HG02759 (cell line): ENCODE results near the gene DHRS7C.

Source experiments
- ATAC-seq: cut with Tn5 transposase; IDR thresholded peaks from one replicate; pipeline ENCODE4 v1.9.1; 2021; ENCODE audit warnings: mild to moderate bottlenecking, moderate library complexity; ENCODE audit not compliant: unreplicated experiment

The DHRS7C gene

DNA sequence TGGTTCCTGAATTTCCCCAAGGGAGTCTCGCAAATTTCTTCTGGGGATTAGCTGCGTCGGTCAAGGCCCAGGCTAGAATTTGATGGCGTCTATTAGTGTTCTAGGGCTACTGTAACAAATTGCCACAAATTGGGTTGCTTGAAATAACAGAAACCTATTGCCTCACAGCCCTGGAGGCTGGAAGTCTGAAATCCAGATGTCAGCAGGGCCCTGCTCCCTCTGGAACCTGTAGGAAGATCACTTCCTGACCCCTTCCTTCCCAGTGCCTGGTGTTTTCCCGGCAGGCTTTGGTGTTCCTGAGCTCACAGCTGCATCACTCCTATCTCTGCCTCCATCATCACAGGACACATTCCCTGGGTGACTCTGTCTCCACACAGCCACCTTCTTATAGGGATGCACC, 24.4 kb downstream of the DHRS7C start:
- no peak for ATAC-seq

DNA sequence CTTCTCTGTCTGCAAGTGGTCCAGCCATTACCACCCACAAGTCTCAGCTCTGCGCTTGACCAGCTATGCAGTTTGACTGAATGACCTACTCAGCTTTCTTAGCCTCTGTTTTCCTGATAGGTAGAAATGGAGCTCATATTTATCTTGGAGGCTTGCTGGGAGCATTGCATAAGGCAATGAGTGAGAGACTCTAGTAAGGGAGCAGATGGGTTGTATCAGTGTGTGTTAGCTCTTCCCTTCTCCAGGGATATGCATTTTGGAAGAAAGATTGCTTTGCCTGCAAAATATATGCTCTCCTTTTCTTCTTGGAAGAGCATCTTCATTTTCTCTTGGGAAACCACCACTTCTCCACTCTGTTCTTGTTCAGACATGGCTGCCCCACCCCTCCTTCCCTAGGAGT, 26.1 kb downstream of the DHRS7C start:
- no peak for ATAC-seq

DNA sequence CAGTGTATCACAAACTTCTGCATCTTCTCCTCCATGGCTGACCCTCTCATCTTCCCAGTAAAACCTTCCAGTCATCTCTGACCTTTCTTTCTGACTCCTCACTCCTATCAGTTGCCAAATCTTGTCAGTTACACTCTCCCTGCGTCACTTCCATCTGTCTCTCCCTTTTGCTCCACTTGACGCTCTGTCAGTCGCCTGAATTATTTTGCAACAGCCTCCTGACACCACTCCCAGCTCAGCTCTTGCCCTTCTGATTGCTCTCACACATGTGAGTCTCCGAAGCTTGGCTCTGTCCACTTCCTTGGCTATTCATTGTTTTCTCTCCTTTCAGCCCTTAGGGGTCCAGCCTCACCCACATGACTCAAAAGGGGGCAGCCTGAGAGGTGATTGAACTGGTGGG, 27.7 kb downstream of the DHRS7C start:
- ATAC-seq = no peak

DNA sequence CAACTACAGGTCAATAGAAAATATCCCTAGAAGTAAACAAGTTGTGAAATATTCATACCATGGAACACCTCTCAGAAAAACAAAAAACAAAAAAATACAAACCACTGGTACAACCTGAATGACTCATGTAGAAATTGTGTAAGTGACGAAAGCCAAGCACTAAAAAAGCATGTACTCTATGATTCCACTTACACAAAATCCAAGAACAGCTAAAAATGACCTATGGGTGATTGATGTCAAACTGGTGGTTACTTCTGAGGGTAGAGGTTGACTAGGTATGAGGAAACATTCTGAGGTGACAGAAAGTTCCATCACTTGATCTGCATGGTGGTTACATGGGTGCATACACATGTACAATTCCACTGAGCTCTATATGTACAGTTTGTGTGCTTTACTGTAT, 31.1 kb downstream of the DHRS7C start:
- ATAC-seq = no peak

DNA sequence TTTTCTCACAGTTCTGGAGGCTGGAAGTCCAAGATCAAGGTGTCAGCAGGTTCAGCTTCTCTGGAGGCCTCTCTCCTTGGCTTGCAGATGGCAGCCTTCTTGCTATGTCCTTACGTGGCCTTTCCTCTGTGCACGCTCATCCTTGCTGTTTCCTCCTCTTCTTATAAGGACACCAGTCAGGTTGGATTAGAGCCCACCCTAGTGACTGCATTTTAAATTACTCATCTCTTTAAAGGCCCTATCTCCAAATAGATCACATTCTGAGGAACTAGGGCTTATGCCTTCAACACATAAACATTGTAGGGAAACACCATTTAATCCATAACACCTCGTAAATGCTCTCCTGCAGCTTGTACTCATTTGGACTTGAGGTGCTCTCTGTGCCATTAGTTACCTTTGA, 36.3 kb downstream of the DHRS7C start:
- no peak for ATAC-seq

DNA sequence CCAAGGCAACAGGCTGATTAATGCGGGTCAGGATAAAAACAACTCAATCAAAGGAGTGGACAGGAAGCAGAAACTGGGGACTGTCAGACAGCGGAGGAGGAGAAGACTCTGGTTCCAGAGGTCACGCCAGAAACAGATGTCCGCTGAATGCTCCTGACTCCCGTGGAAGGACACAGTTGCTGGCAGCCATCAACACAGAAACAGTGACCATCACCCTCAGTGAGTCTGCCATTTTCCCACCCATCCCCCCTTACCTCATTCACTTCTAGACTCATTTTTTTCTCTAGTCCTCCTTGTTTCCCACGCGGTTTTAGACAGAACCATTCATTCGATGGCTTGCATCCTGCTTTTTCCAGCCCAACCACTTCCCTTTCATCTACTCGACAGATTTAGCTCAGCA, 40.9 kb downstream of the DHRS7C start:
- ATAC-seq = no peak

DNA sequence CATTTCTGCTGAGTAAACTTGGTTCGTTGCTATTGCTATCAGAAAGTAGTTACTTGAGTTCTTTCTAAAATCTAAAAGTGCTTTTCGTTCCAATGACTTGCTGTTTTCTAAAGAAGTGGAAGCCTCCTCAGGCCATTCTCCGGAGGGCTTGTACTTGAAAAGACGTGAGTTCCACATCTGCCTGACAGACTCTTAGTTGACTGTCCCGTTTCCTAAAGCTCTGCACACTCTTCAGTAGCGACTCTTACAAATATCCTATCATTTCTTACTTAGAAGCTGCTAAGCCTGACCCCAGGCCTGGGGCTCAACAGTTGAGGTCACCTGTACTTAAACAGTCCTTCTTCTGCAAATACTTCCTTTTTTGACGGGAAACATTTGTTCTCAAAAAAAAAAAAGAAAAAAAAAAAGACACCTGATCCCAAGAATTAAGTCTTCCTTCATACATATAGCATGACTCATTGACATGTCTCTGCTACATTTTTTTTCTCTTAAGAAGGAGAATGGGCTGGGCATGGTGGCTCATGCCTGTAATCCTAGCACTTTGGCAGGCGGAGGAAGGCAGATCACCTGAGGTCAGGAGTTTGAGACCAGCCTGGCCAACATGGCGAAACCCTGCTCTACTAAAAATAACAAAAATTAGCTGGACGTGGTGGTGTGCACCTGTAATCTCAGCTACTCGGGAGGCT, 61.5 kb downstream of the DHRS7C start:
- no peak for ATAC-seq

DNA sequence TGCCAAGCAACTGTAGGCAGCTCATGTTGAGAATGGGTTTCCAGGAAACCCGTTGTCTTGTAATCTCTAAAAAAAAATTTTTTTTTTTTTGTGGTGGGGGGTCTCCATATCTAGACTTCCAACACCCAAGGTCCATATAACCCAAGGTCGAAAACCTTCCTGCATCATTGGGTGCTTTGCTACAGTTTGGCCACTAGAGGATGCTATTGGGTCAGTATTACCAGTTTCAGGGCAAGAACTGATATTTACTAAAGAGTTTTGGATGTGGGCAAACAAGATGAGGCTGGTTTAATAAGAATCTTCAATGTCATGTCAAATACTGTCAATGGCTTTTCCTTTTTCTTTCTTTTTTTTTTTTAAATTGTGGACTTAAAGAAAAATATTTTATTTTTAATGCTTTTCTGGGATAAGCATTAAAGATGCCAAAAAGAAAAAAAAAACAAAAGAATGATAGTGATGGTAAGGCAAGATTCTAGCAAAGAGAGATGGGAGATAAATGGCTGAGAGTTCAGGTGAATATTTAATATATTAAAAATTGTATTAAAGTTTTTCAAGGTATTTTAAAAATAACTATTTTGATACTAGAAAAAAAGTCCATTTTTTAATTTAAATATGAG, 62.2 kb downstream of the DHRS7C start:
- no peak for ATAC-seq

DNA sequence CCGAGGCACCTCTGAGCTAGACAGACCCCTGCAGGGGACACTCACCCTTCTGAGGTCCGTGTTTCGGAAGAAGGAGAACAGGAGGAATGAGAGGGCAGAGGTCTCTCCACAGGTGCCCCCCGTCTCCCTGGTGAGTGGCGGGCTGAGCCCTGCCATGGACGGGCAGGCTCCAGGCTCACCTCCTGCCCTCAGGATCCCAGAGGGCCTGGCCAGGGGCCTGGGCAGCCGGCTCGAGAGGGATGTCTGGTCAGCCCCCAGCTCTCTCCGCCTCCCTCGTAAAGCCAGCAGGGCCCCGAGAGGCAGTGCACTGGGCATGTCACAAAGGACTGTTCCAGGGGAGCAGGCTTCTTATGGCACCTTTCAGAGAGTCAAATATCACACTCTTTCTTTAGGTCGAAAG, 62.8 kb downstream of the DHRS7C start:
- no peak for ATAC-seq

DNA sequence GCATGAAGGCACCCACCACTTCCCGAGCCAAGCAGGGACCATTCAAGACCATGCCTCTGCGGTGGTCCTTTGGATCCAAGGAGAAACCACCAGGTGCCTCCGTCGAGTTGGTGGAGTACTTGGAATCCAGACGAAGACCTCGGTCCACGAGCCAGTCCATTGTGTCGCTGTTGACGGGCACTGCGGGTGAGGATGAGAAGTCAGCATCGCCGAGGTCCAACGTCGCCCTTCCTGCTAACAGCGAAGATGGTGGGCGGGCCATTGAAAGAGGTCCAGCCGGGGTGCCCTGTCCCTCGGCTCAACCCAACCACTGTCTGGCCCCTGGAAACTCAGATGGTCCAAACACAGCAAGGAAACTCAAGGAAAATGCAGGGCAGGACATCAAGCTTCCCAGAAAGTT, 63.4 kb downstream of the DHRS7C start:
- no peak for ATAC-seq

DNA sequence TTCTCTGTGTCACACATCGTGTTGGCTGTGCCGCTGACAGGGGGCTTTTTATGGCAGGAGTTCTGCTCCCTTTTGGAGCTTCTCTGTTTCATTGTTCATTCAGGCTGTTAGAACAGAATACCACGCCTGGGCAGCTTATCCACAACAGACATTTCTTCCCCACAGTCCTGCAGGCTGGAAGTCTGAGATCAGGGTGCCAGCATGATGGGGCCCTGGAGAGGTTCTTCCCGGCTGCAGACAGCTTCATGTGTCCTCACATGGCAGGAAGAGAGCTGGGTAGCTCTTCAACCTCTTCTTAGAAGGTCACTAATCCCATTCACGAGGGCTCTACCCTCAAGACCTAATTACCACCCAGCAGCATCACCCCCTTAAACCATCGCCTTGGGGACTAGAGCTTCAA, 65.1 kb downstream of the DHRS7C start:
- no peak for ATAC-seq

DNA sequence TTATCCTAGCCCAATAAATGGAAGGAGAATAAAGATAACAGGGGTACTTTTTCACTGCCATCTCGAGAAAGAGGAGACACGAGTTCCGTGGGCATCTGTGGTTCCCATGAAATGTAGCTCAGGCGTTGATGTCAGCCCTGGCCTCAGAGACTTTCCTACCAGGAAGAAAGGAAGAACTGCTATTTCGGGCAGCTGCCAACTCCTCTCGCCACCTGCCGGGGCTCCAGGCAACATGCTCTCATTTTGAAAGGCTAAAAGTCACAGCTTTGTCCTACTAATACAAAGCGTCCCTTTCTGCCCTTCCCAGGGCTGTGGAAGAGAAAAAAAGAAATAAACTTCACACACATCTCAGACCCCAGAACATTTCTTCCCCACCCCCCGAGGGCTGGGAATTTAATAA, 65.8 kb downstream of the DHRS7C start:
- ATAC-seq = no peak
